T-helper 2 cell treated with Interferon-gamma antibody and Interleukin-4, amounts not matched to agents 100 ng/mL and 5 ng/mL, for 36 hours (primary cell): ENCODE data around the gene UGT2A3. TPM values are rescaled to one million over a fixed set of nuclear protein-coding genes. Genes with fewer than 3 reads are reported as not detected.

ENCODE experiments used
- intact Hi-C: fragments of 100-400 bp; cut with micrococcal nuclease; formaldehyde crosslinking; loops from one replicate; pipeline ENCODE4 v1.15.1; 2023
- total RNA-seq: library from RNA; stranded (reverse); gene quantifications from 2 replicates; pipeline ENCODE4 v1.2.3, GENCODE V29; 2022

UGT2A3 gene
- total RNA-seq, 1 donor from 2014 or later: not detected

DNA sequence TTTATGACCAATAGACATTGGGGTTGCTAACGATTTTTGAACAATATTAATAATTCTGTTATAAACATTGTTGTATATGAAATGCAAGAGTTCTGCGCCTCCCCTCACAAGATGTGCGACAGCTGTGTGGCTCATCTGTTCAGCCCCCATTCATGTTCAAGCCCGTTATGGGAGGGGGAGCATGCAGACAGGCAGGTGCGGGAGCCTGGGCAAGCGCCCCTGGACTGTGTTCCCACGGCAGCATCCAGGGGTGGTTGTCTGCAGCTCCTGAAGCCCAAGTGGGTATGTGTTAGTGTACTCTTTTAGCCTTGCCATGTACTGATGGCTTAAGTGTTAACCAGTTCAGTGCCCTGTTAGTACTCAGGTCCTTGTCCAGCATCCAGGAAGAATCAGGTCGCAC is 34.6 kb downstream of the UGT2A3 start:
- intact Hi-C loops: no loop called here

DNA sequence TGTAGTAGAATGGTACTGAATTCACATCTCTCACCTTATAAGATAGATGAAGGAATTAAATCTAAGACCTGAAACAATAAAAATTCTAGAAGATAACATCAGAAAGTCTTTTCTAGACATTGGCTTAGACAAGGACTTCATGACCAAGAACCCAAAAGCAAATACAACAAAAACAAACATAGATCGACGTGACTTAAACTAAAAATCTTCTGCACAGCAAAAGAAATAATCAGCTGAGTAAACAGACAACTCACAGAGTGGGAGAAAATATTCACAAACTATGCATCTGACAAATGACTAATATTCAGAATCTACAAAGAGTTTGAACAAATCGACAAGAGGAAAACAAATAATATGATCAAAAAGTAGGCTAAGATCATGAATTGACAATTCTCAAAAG is 38.8 kb downstream of the UGT2A3 start:
- intact Hi-C loops: no loop called here

DNA sequence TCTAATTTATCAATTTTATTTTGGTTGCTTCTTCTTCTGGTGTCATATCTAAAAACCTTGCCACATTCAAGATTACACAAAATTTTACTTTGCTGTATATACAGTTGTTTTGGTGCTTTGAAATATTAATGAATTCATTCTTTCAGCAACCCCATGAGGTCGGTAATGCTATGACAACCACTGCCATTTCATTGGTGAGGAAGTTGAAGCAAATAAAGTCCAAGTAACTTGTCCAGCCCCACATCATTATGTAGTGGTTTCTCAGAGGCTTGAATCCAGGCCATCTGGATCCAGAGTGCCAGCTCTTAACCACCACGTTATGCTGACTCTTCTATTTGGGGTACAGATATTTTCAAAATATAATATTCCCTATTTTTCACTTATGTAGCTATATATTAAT is 42.2 kb downstream of the UGT2A3 start:
- intact Hi-C loops: no loop called here

DNA sequence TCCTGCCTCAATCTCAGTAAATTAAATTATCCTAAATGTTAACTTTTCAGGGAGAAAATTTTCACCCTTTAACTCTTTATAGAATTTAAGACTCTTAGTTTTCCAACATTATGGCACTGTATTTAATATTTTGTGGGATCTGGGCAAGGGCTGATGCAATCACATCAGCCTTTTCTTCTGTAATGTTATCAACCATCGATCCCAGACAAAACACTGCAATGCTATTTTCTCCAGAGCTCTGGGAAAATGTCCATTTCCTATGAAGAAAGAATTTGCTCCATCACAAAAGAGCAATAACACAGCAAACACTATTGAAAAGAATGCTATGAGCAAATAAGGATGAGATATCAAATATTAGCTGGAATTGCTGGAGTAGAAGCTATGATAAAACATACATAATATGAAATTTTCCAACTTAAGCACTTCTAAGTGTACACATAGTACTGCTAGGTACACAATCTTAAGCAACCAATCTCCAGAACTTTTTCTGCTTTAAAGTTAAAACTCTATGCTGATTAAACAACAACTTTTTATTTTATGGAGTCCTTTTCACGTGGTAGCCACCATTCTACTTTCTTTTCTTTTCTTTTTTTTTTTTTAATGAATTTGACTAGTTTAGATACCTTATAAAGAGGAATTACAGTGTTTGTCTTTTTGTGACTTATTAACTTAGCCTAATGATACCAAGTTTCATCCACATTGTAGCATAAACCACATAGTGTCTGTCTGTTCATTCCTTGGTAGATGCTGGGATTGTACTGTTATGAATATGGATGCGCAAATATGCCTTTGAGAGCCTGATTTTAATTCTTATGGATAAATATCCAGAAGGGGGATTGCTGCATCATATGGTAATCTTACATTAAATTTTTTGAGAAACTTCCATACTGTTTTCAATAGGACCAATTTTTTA is 43.6 kb downstream of the UGT2A3 start:
- intact Hi-C loops: no loop called here

DNA sequence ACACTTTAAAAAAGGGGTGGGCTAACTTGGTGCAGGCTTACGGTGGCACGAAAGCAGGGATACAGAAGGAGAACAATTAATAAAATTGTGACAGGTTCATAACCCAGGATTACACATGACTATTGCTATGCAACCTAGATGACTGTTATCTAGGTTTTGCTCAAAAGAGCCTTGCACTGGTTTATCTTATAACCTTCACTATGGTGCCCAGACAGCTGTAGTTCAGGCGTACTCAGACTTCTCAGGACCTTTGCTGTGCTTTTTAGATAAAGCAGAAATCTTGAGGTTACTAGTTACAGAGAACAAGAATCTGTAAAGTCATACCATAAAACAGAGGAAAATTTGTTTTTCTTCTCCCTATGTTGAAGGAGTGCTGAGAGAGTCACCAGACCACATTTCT is 44.4 kb downstream of the UGT2A3 start:
- intact Hi-C loops: no loop called here

DNA sequence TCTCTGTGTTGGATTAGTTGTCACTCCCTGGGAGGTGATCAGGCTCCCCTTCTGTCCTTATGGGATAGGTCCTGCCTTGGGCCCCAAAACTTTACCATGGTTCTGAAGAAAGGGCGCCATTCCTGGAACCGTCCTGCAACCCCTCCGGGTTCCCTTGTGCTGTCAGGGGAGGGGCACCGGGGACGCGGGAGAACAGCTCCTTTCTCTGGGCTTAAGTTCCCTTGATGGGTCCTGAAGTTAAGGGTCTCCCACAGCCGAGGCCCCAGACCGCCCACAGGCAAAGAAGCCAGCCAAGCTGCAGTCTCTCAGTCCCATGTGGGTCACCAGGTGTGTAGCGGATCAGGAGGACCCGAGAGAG is 44.8 kb downstream of the UGT2A3 start:
- intact Hi-C loops: no loop called here

DNA sequence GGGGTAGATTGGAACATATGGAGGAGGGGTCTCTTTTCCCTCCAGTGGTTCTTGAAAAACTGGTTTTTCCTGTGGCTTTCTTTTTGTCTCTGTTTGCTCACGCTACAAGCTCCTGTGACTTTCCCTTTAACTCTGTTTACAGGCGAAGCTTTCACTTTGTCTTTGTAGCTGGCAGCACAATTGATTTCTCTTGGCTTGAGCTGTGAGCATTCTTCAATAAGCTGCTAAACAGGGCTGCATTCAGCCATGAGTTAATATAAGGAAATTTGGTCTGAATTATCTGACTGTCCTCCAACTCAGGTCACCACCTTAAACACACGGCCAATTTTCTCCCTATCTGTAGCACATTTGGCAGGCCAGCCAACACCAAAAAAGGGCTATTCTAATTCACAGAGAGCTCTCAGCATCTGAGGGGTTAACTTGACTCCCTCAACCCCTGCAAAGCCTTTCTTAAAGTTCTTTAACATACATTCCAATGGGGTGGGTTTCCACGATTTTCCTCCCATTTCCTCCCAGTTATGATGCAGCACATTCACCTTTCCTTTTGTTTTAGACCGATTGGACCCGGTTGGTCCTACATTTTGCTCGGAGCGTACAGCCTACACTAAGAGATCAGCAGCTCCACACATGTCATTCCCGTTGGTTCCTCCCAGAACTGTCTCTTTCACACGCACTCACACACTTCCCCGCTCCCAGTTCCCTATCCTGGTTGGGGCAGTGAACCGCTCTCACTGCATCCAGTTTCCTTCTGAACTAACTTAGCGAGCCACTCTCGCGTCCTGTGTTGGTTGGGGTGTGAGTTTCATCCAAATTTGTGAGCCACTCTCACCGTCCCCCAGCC is 45.4 kb downstream of the UGT2A3 start:
- intact Hi-C loops: no loop called here

DNA sequence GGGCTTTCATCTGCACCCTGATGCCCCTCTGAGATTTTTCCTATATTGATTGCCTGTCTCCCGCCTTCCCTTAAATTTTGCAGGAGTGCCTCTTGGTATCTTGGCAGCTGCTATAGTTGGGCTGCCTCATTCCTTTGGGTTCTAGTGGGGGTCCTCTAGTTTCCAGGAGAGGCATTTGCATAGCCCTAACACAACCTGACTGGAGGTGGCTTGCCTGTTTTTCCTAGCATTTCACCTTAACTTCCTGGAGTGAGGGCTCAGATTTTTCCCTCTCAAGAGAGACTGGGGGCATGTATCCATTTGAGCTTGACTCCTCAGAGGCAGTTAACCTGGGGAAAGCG is 46.0 kb downstream of the UGT2A3 start:
- intact Hi-C loops: no loop called here

DNA sequence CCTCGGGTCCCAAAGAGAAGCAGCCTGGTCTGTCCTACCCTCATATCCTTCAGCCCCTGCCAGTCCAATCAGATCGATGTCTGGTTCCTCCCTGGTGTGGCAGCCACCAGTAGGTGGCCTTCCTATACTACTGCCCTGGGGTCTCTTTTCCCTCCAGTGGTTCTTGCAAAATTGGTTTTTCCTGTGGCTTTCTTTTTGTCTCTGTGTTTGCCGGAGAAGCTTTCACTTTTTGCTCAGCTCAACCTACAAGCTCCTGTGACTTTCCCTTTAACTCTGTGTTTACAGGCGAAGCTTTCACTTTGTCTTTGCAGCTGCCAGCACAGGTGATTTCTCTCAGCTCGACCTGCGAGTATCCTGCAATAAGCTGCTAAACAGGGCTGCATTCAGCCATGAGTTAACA is 46.8 kb downstream of the UGT2A3 start:
- intact Hi-C loops: no loop called here

DNA sequence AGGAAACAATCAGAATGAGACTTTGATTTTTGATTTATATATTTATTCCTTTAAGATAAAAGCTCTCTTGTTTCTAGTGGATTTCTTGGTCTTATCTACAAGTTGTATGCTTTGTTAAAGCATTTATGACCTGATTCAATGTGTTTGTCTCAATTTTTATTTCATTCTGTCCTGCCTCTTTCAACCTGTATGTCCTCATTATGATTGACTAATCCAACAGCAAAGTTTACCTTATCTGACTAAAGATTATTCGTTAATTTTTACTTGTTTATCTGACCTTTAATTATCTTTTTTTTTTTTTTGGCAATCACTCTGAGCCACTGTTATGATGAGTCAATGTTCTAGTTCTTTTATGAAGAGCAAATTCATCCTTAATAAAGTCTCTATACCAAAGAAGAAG is 54.9 kb downstream of the UGT2A3 start:
- intact Hi-C loops: no loop called here

DNA sequence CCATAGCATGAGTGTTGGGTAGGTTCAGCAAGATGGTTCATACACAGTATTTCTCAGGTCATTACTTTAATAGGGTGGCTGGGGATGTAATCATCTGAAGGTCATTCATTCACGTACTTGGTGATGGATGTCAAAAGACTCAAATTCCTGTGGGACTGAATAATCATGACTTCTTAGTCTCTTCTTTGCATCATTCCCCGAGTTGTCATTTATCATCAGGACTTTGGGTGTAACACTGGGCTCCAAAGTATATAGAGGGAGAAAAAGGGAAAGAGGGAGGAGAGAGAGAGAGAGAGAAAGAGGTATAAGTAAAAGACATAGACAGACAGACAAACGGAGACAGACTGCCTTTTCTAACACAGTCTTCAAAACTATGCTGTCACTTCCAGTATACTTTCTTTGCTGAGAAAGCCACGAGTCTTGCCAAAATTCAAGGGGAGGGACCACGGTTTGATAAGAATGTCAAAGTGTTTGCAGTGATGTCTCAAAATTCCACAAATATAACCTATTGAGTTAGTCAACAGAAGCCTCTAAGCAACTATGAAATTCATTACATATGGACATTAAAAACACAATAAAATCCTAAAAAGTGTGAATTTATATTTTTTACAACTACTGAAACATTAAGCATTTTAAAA is 55.9 kb downstream of the UGT2A3 start:
- intact Hi-C loops: no loop called here

DNA sequence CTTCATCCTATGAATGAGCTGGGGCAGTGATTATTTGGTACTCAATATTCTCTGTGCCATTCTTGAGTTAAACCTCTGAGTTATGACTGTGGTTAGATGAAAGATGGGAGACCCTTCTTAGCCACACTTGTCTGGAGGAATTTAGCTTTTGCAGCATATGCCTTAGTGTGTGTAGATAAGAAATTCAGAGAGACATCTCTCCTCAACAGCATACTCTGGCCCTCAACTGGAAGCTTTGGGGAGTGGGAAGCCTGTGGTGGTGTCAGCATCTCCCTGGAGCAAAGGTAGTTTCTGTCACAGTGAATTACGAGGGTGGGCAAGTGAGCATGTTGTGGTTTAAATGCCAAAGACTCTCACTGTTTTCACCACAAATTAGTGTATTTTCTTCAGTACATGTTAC is 58.7 kb downstream of the UGT2A3 start:
- intact Hi-C loops: no loop called here

DNA sequence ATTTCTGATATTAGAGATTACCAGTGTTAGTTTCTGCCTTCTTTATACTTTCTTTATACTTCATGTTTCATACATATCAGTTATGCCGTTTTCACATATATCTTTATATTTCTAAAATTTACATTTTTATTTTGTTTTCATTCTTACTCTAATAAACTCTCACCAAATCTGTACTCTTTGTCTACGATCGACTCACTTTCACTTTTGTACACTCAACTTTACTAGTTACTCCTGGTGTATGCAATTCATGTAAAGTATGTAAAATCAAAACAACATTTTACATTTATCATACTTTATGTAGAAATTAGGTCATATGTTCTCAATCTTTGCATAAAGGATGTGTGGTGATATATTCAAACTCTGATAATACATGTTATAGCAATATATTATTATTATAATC is 59.9 kb downstream of the UGT2A3 start:
- intact Hi-C loops: no loop called here

DNA sequence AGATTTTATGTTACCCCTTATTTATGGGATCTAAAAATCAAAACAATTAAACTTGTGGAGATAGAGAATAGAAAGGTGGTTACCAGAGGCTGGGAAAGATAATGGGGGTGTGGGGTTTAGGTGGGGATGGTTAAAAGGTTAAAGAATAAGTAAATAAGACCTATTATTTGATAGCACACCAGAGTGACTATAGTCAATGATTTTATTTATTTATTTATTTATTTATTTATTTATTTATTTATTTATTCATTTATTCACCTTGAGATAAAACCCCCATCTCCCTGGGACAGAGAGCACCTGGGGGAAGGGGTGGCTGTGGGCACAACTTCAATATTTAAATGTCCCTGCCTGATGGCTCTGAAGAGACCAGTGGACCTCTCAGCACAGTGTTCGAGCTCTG is 66.1 kb downstream of the UGT2A3 start:
- intact Hi-C loops: no loop called here

DNA sequence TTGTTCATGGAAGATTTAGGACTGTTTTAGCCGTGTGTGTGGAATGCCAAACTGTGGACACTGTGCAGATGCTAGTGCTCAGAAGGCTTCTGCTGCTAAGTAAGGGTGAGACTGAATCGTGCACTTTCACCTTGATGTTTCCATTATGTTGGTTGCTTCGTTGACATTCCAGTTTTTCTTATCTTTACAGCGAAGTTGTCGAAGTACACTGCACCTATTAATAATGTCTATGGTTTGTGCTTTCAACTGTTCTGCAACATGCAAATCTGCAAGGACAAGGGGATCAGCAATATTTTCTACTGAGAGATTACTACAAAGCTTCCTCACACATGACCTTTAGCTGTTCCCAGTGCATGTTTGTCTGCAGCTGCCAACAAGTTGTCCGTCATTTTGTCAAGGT is 67.7 kb downstream of the UGT2A3 start:
- intact Hi-C loops: no loop called here

Other genes with a start within 250 kb of the UGT2A3 start
- gene UGT2B10, start 135.8 kb downstream of the UGT2A3 start, total RNA-seq: not detected in 2 replicates
- not detected in 2 replicates for gene UGT2B7, start 144.7 kb upstream of the UGT2A3 start, total RNA-seq